PFSK-1 (cell line): ENCODE data around the gene CCDC192.

Experiments
- POLR2AphosphoS5 ChIP-seq: IDR thresholded peaks from 2 replicates; pipeline ENCODE4 v1.6.1; 2012; ENCODE audit warnings: low read depth, mild to moderate bottlenecking, control low read depth, low read length, moderate library complexity
- SIN3A ChIP-seq: IDR thresholded peaks from 2 replicates; pipeline ENCODE4 v1.6.1; 2012; ENCODE audit warnings: mild to moderate bottlenecking, low read length, moderate library complexity, borderline replicate concordance; ENCODE audit not compliant: insufficient read depth
- TAF1 ChIP-seq: IDR thresholded peaks from 2 replicates; pipeline ENCODE4 v1.6.1; 2012; ENCODE audit warnings: low read length, control low read depth, borderline replicate concordance; ENCODE audit not compliant: insufficient read depth
- TF ChIP-seq, protein P1 (sequence below), 2 experiments: IDR thresholded peaks; 2 replicates each; pipeline versions ENCODE4 v1.6.1 to v1.8.0; 2011 to 2012; ENCODE audit warnings: low read depth in 2 of 2, low read length in 2 of 2, control low read depth in 1 of 2, inconsistent platforms in 1 of 2, mild to moderate bottlenecking in 1 of 2, moderate library complexity in 1 of 2; ENCODE audit not compliant: insufficient read depth in 1 of 2

DNA sequence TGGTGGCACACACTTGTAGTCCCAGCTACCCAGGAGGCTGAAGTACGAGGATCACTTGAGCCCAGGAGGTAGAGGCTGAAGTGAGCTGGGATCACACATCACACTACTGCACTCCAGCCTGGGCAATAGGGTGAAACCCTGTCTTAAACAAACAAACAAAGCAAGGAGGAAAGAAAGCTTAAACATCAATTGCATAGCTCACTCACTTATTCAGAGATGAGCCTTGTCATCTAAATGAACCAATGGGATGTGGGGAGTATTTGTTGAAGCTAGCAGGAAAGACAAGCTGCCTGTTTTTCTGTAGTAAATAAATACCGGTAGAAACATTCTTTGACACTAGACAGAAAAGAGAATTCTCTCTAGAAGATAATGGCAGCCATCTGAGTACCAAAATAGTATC, 219.4 kb downstream of the CCDC192 start:
- TF ChIP-seq POLR2AphosphoS5 (no peak), TAF1 (no peak), SIN3A (no peak)
- TF ChIP-seq, protein P1, sequence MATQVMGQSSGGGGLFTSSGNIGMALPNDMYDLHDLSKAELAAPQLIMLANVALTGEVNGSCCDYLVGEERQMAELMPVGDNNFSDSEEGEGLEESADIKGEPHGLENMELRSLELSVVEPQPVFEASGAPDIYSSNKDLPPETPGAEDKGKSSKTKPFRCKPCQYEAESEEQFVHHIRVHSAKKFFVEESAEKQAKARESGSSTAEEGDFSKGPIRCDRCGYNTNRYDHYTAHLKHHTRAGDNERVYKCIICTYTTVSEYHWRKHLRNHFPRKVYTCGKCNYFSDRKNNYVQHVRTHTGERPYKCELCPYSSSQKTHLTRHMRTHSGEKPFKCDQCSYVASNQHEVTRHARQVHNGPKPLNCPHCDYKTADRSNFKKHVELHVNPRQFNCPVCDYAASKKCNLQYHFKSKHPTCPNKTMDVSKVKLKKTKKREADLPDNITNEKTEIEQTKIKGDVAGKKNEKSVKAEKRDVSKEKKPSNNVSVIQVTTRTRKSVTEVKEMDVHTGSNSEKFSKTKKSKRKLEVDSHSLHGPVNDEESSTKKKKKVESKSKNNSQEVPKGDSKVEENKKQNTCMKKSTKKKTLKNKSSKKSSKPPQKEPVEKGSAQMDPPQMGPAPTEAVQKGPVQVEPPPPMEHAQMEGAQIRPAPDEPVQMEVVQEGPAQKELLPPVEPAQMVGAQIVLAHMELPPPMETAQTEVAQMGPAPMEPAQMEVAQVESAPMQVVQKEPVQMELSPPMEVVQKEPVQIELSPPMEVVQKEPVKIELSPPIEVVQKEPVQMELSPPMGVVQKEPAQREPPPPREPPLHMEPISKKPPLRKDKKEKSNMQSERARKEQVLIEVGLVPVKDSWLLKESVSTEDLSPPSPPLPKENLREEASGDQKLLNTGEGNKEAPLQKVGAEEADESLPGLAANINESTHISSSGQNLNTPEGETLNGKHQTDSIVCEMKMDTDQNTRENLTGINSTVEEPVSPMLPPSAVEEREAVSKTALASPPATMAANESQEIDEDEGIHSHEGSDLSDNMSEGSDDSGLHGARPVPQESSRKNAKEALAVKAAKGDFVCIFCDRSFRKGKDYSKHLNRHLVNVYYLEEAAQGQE (IDR thresholded peaks at IDR 0.05; ENCODE audit: insufficient read depth in 1 of 2, low read depth in 2 of 2, low read length in 2 of 2): no peak
